ENCODE measurements around the gene NTN1. TPM values are rescaled to one million over a fixed set of nuclear protein-coding genes. Genes with fewer than 3 reads are reported as not detected.

Gene NTN1
- polyA plus RNA-seq, 1 donor from 2014 or later: 16.2 TPM

GRCh38 chr17:9174312-9174711 lies 153.0 kb downstream of the NTN1 start:
- no peak overlapping the region for H3K9ac ChIP-seq (ENCODE audit: low read length)
- H3K36me3 ChIP-seq (ENCODE audit: insufficient read depth, low read length): no peaks in the 10 kb centered on the region
- no peak overlapping the region for H3K4me3 ChIP-seq (ENCODE audit: low read length)
- H3K79me2 ChIP-seq (replicated peaks; ENCODE audit: insufficient read depth, low read length): no peaks in the 10 kb centered on the region
- no peaks in the 10 kb centered on the region for H3K9me2 ChIP-seq (ENCODE audit: insufficient read depth, low read length)
- H4K20me1 ChIP-seq (ENCODE audit: insufficient read depth): no peaks in the 10 kb centered on the region
- H3K9me3 ChIP-seq (ENCODE audit: low read length): no peaks in the 10 kb centered on the region
- H2AFZ ChIP-seq (ENCODE audit: low read depth, low read length): no peak overlapping the region
- no peaks in the 10 kb centered on the region for H3F3A ChIP-seq (ENCODE audit: insufficient read depth, low read length, poor library complexity, severe bottlenecking)
- H3K27me3 ChIP-seq (ENCODE audit: insufficient read depth, low read depth, low read length): no peaks in the 10 kb centered on the region
- no peak for TF ChIP-seq SMC3 (conservative IDR thresholded peaks at IDR 0.05; ENCODE audit: poor library complexity)
- TF ChIP-seq EZH2 (IDR thresholded peaks at IDR 0.05; ENCODE audit: borderline replicate concordance, insufficient read depth, low read length, poor library complexity, severe bottlenecking): no peak
- no peak overlapping the region for H3K4me2 ChIP-seq (ENCODE audit: low read length)
- no peak overlapping the region for H3K27ac ChIP-seq (ENCODE audit: low read length)

- Histone ChIP-seq H3K9me3 (ENCODE audit: low read length) (no peaks in the 10 kb centered on the region), H4K20me1 (ENCODE audit: insufficient read depth) (no peaks in the 10 kb centered on the region), H3K79me2 (replicated peaks; ENCODE audit: insufficient read depth, low read length) (no peaks in the 10 kb centered on the region), H3F3A (ENCODE audit: insufficient read depth, low read length, poor library complexity, severe bottlenecking) (no peaks in the 10 kb centered on the region), H3K4me2 (ENCODE audit: low read length) (no peak overlapping the region), H3K27me3 (ENCODE audit: insufficient read depth, low read depth, low read length) (no peaks in the 10 kb centered on the region), H3K9me2 (ENCODE audit: insufficient read depth, low read length) (no peaks in the 10 kb centered on the region), H3K9ac (ENCODE audit: low read length) (no peak overlapping the region), H2AFZ (ENCODE audit: low read depth, low read length) (no peak overlapping the region), H3K4me3 (ENCODE audit: low read length) (no peak overlapping the region), H3K36me3 (ENCODE audit: insufficient read depth, low read length) (no peaks in the 10 kb centered on the region), H3K27ac (ENCODE audit: low read length) (no peak overlapping the region)
- TF ChIP-seq TAF1 (IDR thresholded peaks at IDR 0.05; ENCODE audit: low read depth) (no peak), EP300 (conservative IDR thresholded peaks at IDR 0.05; ENCODE audit: poor library complexity, severe bottlenecking) (no peak), SMC3 (conservative IDR thresholded peaks at IDR 0.05; ENCODE audit: poor library complexity) (no peak), EZH2 (IDR thresholded peaks at IDR 0.05; ENCODE audit: borderline replicate concordance, insufficient read depth, low read length, poor library complexity, severe bottlenecking) (no peak), MXI1 (conservative IDR thresholded peaks at IDR 0.05; ENCODE audit: poor library complexity, severe bottlenecking) (no peak), POLR2AphosphoS5 (IDR thresholded peaks at IDR 0.05) (no peak), RAD21 (conservative IDR thresholded peaks at IDR 0.05) (no peak), CTCF (IDR thresholded peaks at IDR 0.05; ENCODE audit: poor library complexity, severe bottlenecking) (no peak), REST (IDR thresholded peaks at IDR 0.05; ENCODE audit: borderline replicate concordance) (no peak)
Measured at GRCh38 chr17:9174779-9175574, 153.7 kb downstream of the NTN1 start.

All from neural cell (in vitro differentiated cells).